SU-DHL-6 (cell line): ENCODE results near the gene CDKN2AIPNL.

Experiments
- EZH2phosphoT487 ChIP-seq: fragments of 200-600 bp; sonication (generic), shearing (Covaris generic); conservative IDR thresholded peaks from 2 replicates; pipeline ENCODE4 v1.6.1; 2018; ENCODE audit warnings: mild to moderate bottlenecking, antibody characterized with exemption, low read length, moderate library complexity, mixed read lengths
- TF ChIP-seq, protein P1 (sequence below): fragments of 200-600 bp; sonication (generic); IDR thresholded peaks from one replicate; pipeline ENCODE4 v1.5.1; 2017; ENCODE audit warnings: antibody characterized with exemption, mild to moderate bottlenecking, low read length, moderate library complexity; ENCODE audit not compliant: insufficient read depth, poor library complexity, severe bottlenecking

DNA sequence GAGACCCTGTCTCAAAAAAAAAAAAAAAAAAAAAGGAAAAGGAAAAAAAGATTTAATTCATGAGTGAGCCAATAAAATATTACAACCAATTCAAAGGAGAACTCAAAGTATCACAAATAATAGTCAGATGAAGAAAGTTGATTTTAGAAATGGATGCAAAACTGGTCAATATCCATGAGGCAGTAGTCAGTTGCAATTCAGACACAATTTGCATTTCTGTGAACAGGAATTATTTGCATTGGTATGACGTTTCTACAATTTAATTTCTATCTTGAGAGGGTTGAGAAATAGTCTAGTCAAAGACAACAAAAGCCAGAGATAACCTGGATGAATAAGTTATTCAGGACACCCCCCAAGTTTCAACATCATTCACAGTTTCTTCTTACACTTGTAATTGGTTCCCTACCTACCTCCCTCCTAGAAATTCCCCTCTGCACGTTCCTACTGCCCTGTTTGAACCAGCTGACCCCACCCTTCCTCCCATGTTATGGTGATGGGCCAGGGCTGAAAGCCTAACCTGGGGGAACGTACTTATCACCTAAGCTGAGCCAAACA lies 28.6 kb upstream of the CDKN2AIPNL start:
- TF ChIP-seq, protein P1, sequence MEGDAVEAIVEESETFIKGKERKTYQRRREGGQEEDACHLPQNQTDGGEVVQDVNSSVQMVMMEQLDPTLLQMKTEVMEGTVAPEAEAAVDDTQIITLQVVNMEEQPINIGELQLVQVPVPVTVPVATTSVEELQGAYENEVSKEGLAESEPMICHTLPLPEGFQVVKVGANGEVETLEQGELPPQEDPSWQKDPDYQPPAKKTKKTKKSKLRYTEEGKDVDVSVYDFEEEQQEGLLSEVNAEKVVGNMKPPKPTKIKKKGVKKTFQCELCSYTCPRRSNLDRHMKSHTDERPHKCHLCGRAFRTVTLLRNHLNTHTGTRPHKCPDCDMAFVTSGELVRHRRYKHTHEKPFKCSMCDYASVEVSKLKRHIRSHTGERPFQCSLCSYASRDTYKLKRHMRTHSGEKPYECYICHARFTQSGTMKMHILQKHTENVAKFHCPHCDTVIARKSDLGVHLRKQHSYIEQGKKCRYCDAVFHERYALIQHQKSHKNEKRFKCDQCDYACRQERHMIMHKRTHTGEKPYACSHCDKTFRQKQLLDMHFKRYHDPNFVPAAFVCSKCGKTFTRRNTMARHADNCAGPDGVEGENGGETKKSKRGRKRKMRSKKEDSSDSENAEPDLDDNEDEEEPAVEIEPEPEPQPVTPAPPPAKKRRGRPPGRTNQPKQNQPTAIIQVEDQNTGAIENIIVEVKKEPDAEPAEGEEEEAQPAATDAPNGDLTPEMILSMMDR, result no peak
- TF ChIP-seq EZH2phosphoT487, result no peak
